Mesendoderm (in vitro differentiated cells): ENCODE data around the gene EMSY.

Source experiments
- DNase-seq: peaks from one replicate; pipeline ENCODE4 v3.0.0; 2013
- H2AK5ac ChIP-seq: 2 replicates; pipeline ENCODE4 v1.6.1; 2013; ENCODE audit warnings: low read length, inconsistent platforms
- H2BK120ac ChIP-seq: 2 replicates; pipeline ENCODE4 v1.6.1; 2013; ENCODE audit warnings: low read depth, mild to moderate bottlenecking, low read length, moderate library complexity, mixed read lengths
- H2BK15ac ChIP-seq: replicated peaks from 2 replicates; pipeline ENCODE4 v1.6.1; 2013; ENCODE audit warnings: low read depth, mild to moderate bottlenecking, moderate library complexity
- H2BK5ac ChIP-seq: 2 replicates; pipeline ENCODE4 v1.6.1; 2013; ENCODE audit warnings: low read length, inconsistent platforms
- H3K18ac ChIP-seq: 2 replicates; pipeline ENCODE4 v1.6.1; 2013; ENCODE audit warnings: mild to moderate bottlenecking, low read length, mixed read lengths
- H3K23ac ChIP-seq: one replicate; pipeline ENCODE4 v1.6.1; 2013; ENCODE audit warnings: low read length
- H3K27ac ChIP-seq: 2 replicates; pipeline ENCODE4 v1.5.1; 2013; ENCODE audit warnings: low read depth, mild to moderate bottlenecking, inconsistent platforms, low read length, moderate library complexity
- H3K27me3 ChIP-seq: 2 replicates; pipeline ENCODE4 v1.6.1; 2013; ENCODE audit warnings: low read length, control low read depth, mild to moderate bottlenecking, inconsistent platforms; ENCODE audit not compliant: insufficient read depth, poor library complexity
- H3K36me3 ChIP-seq: 2 replicates; pipeline ENCODE4 v1.6.1; 2013; ENCODE audit warnings: low read length, inconsistent platforms; ENCODE audit not compliant: control insufficient read depth, insufficient read depth
- H3K4ac ChIP-seq: one replicate; pipeline ENCODE4 v1.6.1; 2013; ENCODE audit warnings: low read depth, mild to moderate bottlenecking, low read length, moderate library complexity
- H3K4me1 ChIP-seq: 2 replicates; pipeline ENCODE4 v1.6.1; 2013; ENCODE audit warnings: low read depth, low read length, inconsistent platforms; ENCODE audit not compliant: control insufficient read depth
- H3K4me2 ChIP-seq: 2 replicates; pipeline ENCODE4 v1.6.1; 2013; ENCODE audit warnings: low read length
- H3K4me3 ChIP-seq: 2 replicates; pipeline ENCODE4 v1.5.1; 2013; ENCODE audit warnings: mild to moderate bottlenecking, low read length
- H3K56ac ChIP-seq: one replicate; pipeline ENCODE4 v1.6.1; 2013; ENCODE audit warnings: low read length
- H3K79me1 ChIP-seq: 2 replicates; pipeline ENCODE4 v1.6.1; 2013; ENCODE audit warnings: low read length, inconsistent platforms
- H3K79me2 ChIP-seq: 2 replicates; pipeline ENCODE4 v1.6.1; 2013; ENCODE audit warnings: mild to moderate bottlenecking, low read length; ENCODE audit not compliant: control insufficient read depth, insufficient read depth
- H3K9ac ChIP-seq: 2 replicates; pipeline ENCODE4 v1.6.1; 2013; ENCODE audit warnings: low read length, inconsistent platforms
- H4K5ac ChIP-seq: one replicate; pipeline ENCODE4 v1.6.1; 2013; ENCODE audit warnings: low read length
- H4K8ac ChIP-seq: one replicate; pipeline ENCODE4 v1.6.1; 2013; ENCODE audit warnings: low read depth, mild to moderate bottlenecking, control low read depth, low read length, moderate library complexity
- WGBS: extraction: QIAGEN DNeasy Blood & Tissue Kit; methylation state at CpG from one replicate; pipeline ENCODE4 v1.1.7; 2013; ENCODE audit warnings: low lambda C conversion rate, missing lambda C conversion rate; ENCODE audit not compliant: insufficient coverage; ENCODE audit errors: extremely low coverage; 5-methylcytosine and 5-hydroxymethylcytosine counted together

Gene EMSY

GRCh38 chr11:76408171-76408965 lies 36.5 kb upstream of the EMSY start:
- Histone ChIP-seq H2AK5ac (no peak overlapping the region), H4K5ac (no peak overlapping the region), H3K27ac (no peak overlapping the region), H3K79me2 (no peaks in the 10 kb centered on the region), H3K79me1 (no peaks in the 10 kb centered on the region), H2BK15ac (no peak overlapping the region), H3K18ac (no peak overlapping the region), H3K56ac (peak overlapping the region; percentile 6), H3K27me3 (no peaks in the 10 kb centered on the region), H3K4ac (no peak overlapping the region), H4K8ac (no peak overlapping the region), H3K4me2 (no peak overlapping the region), H3K36me3 (no peaks in the 10 kb centered on the region), H3K4me1 (peaks cover 4% of the 10 kb centered on the region), H3K9ac (no peak overlapping the region), H3K4me3 (no peak overlapping the region), H3K23ac (no peak overlapping the region), H2BK5ac (no peak overlapping the region), H2BK120ac (no peak overlapping the region)
- no CpG with 5 or more reads among the region's 7 CpGs for WGBS
- DNase-seq, result peak; percentile 57

GRCh38 chr11:76410851-76411357 lies 33.9 kb upstream of the EMSY start:
- H3K4ac ChIP-seq, result no peak overlapping the region
- no peak overlapping the region for H3K23ac ChIP-seq
- no peak for DNase-seq
- H3K79me2 ChIP-seq, result no peaks in the 10 kb centered on the region
- no peak overlapping the region for H3K4me3 ChIP-seq
- H3K18ac ChIP-seq, result no peak overlapping the region
- H4K8ac ChIP-seq, result no peak overlapping the region
- H3K9ac ChIP-seq, result no peak overlapping the region
- H3K27me3 ChIP-seq, result no peaks in the 10 kb centered on the region
- H2BK120ac ChIP-seq, result no peak overlapping the region
- WGBS, result no CpG with 5 or more reads among the region's 10 CpGs
- H3K36me3 ChIP-seq, result no peaks in the 10 kb centered on the region
- H4K5ac ChIP-seq, result no peak overlapping the region
- H3K56ac ChIP-seq, result no peak overlapping the region
- no peak overlapping the region for H2BK5ac ChIP-seq
- H3K27ac ChIP-seq, result no peak overlapping the region
- H3K4me1 ChIP-seq, result peaks cover 4% of the 10 kb centered on the region
- no peak overlapping the region for H2BK15ac ChIP-seq
- no peaks in the 10 kb centered on the region for H3K79me1 ChIP-seq
- H3K4me2 ChIP-seq, result no peak overlapping the region
- H2AK5ac ChIP-seq, result no peak overlapping the region

- no peak overlapping the region for H3K4ac ChIP-seq
- H3K4me2 ChIP-seq, result no peak overlapping the region
- no peaks in the 10 kb centered on the region for H3K79me2 ChIP-seq
- no peaks in the 10 kb centered on the region for H3K36me3 ChIP-seq
- no peak overlapping the region for H2AK5ac ChIP-seq
- H3K4me3 ChIP-seq, result no peak overlapping the region
- H3K4me1 ChIP-seq, result no peaks in the 10 kb centered on the region
- no peak overlapping the region for H4K5ac ChIP-seq
- DNase-seq, result peak; percentile 43
- H3K23ac ChIP-seq, result no peak overlapping the region
- H2BK5ac ChIP-seq, result no peak overlapping the region
- H3K56ac ChIP-seq, result no peak overlapping the region
- no peaks in the 10 kb centered on the region for H3K27me3 ChIP-seq
- H3K18ac ChIP-seq, result no peak overlapping the region
- H2BK120ac ChIP-seq, result no peak overlapping the region
- H4K8ac ChIP-seq, result no peak overlapping the region
- no peak overlapping the region for H3K9ac ChIP-seq
- no peaks in the 10 kb centered on the region for H3K79me1 ChIP-seq
- H2BK15ac ChIP-seq, result no peak overlapping the region
- H3K27ac ChIP-seq, result no peak overlapping the region
Measured at GRCh38 chr11:76415073-76415472, 29.7 kb upstream of the EMSY start.

GRCh38 chr11:76419896-76420295 lies 24.9 kb upstream of the EMSY start:
- Histone ChIP-seq H2BK5ac (no peak overlapping the region), H3K79me2 (no peaks in the 10 kb centered on the region), H3K18ac (no peak overlapping the region), H3K4me2 (no peak overlapping the region), H3K4me3 (no peak overlapping the region), H2AK5ac (no peak overlapping the region), H3K27ac (no peak overlapping the region), H3K4ac (no peak overlapping the region), H3K4me1 (no peaks in the 10 kb centered on the region), H3K36me3 (no peaks in the 10 kb centered on the region), H3K9ac (no peak overlapping the region), H2BK120ac (no peak overlapping the region), H4K5ac (no peak overlapping the region), H2BK15ac (no peak overlapping the region), H3K23ac (no peak overlapping the region), H3K79me1 (no peaks in the 10 kb centered on the region), H3K56ac (no peak overlapping the region), H3K27me3 (no peaks in the 10 kb centered on the region), H4K8ac (no peak overlapping the region)
- no CpG with 5 or more reads among the region's 3 CpGs for WGBS
- peak; percentile 56 for DNase-seq

GRCh38 chr11:76424379-76424778 lies 20.4 kb upstream of the EMSY start:
- Histone ChIP-seq H3K4me3 (no peak overlapping the region), H3K23ac (no peak overlapping the region), H3K36me3 (no peaks in the 10 kb centered on the region), H3K9ac (no peak overlapping the region), H3K18ac (no peak overlapping the region), H2BK15ac (no peak overlapping the region), H4K5ac (no peak overlapping the region), H3K56ac (no peak overlapping the region), H2BK5ac (no peak overlapping the region), H3K4ac (no peak overlapping the region), H3K79me2 (no peaks in the 10 kb centered on the region), H3K79me1 (no peaks in the 10 kb centered on the region), H4K8ac (no peak overlapping the region), H3K4me2 (no peak overlapping the region), H3K27ac (no peak overlapping the region), H2AK5ac (no peak overlapping the region), H3K4me1 (no peaks in the 10 kb centered on the region), H3K27me3 (no peaks in the 10 kb centered on the region), H2BK120ac (no peak overlapping the region)
- no CpG with 5 or more reads among the region's 3 CpGs for WGBS
- no peak for DNase-seq

GRCh38 chr11:76424891-76425290 lies 19.9 kb upstream of the EMSY start:
- no CpG with 5 or more reads among the region's 2 CpGs for WGBS
- no peak for DNase-seq
- H3K27ac ChIP-seq, result no peak overlapping the region
- H2BK5ac ChIP-seq, result no peak overlapping the region
- H3K56ac ChIP-seq, result no peak overlapping the region
- no peak overlapping the region for H3K4ac ChIP-seq
- no peaks in the 10 kb centered on the region for H3K36me3 ChIP-seq
- H4K5ac ChIP-seq, result no peak overlapping the region
- H3K79me1 ChIP-seq, result no peaks in the 10 kb centered on the region
- H3K18ac ChIP-seq, result no peak overlapping the region
- no peak overlapping the region for H3K9ac ChIP-seq
- no peak overlapping the region for H2AK5ac ChIP-seq
- H3K4me3 ChIP-seq, result no peak overlapping the region
- H3K4me2 ChIP-seq, result no peak overlapping the region
- H3K23ac ChIP-seq, result no peak overlapping the region
- no peaks in the 10 kb centered on the region for H3K79me2 ChIP-seq
- no peaks in the 10 kb centered on the region for H3K4me1 ChIP-seq
- no peak overlapping the region for H2BK120ac ChIP-seq
- H4K8ac ChIP-seq, result no peak overlapping the region
- no peak overlapping the region for H2BK15ac ChIP-seq
- H3K27me3 ChIP-seq, result no peaks in the 10 kb centered on the region
